ENCODE results near the gene OFD1.

The OFD1 gene, protein sequence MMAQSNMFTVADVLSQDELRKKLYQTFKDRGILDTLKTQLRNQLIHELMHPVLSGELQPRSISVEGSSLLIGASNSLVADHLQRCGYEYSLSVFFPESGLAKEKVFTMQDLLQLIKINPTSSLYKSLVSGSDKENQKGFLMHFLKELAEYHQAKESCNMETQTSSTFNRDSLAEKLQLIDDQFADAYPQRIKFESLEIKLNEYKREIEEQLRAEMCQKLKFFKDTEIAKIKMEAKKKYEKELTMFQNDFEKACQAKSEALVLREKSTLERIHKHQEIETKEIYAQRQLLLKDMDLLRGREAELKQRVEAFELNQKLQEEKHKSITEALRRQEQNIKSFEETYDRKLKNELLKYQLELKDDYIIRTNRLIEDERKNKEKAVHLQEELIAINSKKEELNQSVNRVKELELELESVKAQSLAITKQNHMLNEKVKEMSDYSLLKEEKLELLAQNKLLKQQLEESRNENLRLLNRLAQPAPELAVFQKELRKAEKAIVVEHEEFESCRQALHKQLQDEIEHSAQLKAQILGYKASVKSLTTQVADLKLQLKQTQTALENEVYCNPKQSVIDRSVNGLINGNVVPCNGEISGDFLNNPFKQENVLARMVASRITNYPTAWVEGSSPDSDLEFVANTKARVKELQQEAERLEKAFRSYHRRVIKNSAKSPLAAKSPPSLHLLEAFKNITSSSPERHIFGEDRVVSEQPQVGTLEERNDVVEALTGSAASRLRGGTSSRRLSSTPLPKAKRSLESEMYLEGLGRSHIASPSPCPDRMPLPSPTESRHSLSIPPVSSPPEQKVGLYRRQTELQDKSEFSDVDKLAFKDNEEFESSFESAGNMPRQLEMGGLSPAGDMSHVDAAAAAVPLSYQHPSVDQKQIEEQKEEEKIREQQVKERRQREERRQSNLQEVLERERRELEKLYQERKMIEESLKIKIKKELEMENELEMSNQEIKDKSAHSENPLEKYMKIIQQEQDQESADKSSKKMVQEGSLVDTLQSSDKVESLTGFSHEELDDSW

DNA sequence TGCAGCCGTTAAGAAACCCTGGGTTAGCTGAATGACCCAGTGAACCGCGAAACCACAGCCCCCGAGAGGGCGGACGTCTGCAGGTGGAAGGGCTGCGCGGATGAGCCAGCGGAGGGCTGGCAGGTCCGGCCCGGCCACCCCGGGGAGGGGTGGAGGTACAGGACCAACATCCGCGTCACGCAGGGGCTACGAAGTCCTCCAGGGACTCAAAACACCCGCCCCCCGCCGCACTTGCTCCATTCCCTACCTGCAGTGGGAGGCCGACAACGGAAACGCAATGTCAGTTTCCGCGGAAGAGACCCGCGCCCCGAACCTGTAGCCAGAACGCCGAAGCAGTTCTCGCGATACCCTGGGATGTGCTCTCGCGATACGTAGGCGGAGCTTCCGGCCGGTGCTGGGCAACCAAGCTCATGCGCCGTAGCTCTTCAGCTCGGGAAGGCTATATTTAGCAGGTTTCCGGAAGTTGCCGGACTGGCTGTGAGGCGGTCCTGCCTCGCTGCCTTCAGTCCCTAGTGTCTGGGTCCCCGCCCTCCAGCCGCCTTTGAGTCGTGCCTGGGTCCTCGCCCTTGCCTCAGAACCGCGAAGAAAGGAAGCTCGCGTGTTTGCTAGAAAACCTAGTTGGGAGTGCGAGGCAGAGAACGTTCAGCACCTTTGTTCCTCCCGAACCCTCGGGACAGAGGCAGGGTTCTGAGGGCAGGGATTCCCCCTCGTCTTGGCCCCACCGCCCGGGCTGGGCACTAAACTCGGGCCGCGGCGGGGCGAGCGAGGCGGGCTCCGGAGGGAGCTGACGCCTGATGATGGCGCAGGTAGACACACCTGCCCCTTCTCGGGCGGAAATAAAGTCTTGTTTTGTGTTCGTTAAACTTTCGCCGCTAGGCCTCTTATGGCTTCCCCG is at the start of gene OFD1, which contains the start of gene TRAPPC2:
Gene OFD1 (plus strand): TSS at position 471 of the 895 bp plus-strand sequence. CDS start 324 bp downstream, at position 795.
Gene TRAPPC2 (minus strand): TSS at position 343 of the 895 bp plus-strand sequence. CDS start 14,657 bp downstream, outside the sequence.
- peak; percentile 75 for DNase-seq (ENCODE audit: low read depth)

DNA sequence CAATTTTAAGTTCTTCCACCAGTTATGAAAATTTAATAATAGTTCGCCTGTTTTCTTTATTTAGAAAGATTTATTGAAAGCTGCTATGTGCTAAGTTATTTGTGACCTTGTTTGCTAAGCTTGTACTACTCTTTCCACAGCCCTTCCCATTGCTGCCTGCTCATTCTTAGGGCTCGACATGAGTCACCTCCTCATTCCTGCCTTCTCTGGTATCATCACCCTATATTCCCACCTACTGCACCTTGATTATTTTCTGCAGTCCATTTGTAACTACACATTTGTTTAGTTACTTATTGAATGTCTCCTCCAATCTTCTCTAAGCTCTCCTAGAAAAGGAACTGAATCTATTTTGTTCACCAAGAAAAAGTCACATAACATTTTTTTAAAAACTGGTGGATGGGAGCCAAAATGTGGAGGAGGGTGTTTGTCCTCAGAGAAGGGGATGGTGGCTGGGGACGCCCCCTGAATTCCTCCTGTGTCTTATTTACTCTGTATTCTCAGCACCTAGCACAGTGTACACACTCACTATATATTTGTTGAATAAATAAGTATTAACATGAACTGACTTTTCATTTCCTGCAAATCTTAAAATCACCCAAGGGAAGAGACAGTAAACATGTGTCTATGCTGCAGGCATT is 49.3 kb upstream of the OFD1 start:
- DNase-seq (ENCODE audit: low read depth), result no peak

DNA sequence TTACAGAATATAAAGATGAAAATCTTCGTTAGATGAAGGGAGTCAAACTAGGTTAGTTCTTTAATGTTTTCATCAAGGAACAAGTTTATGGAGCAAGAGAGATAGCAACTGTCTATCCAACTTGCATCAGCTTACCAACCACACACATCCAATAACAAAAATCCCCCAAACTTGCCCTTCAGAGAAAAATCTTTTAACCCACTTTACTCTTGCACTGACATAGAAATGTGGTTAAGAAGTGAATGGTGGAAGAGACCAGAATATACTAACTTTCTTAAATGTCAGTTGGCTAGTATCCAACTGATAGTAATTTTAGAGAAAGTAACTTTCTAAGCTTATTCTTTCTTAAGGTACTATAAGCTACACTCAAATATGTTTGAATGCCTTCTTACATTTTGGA is 47.3 kb upstream of the OFD1 start:
- no peak for DNase-seq (ENCODE audit: low read depth)

DNA sequence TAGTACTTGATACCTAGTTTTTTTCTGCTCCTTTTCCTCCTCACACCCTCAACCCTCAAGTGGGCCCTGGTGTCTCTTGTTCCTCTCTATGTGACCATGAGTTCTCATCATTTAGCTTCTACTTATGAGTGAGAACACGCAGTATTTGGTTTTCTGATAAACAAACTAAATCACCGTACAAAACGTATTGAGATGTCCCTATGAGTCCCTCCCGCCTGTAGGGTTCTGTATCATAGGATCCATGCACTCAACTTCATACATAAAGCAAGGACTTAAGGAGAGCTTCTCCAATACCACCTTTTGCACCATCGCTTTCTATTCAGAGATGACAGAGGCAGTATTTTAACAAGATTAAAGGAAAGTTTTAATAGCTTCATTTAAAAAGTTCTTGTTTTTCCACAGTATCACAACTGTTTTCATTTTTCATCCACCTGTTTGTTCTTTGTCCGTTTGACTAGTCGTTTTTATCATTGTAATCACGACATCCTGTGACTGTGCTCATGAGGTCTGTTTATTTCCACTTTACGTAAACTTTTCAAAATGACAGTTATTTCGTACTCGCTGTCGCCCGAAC is 46.1 kb upstream of the OFD1 start:
- DNase-seq (ENCODE audit: low read depth), result no peak

DNA sequence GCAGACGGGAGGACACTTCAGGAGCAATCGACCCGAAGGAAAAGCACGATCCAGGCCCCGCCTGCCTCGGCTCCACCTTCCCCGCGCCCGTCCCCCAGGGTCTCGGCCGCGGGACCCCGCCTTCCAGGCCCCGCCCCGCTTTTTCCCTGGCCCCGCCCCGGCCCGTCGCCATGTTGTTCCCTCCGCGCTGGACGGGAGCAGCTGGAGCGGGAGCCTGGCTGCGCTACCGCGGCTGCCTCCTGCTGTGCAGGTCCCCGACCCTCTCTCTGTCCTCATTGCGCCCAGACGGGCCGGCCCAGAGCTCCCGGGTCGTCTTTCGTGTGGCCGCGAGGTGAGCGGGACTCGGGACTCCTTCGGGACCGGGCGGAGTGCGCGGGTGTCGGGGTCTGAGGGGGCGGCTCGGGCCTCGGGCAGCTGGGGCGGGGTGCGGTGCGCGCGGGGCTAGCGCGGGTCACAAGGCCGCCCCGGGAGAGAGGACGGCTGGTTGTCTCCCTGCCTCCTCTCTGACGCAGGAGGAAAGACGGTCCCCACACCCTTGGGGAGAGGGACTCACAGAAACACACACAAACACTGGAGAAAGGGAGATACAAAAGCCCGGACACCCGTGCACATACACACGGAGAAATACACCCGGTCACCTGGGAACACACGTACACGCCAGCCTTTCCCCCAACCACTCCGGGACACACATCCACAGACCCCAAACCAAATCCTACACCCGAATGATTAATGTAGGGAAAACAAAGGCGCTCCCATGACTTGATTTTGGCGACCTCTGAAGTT is 45.4 kb upstream of the OFD1 start, which contains the start of gene RAB9A:
Gene RAB9A (plus strand): TSS at position 171 of the 783 bp plus-strand sequence. CDS start 19,619 bp downstream, outside the sequence.
- DNase-seq (ENCODE audit: low read depth), result peak; percentile 71

DNA sequence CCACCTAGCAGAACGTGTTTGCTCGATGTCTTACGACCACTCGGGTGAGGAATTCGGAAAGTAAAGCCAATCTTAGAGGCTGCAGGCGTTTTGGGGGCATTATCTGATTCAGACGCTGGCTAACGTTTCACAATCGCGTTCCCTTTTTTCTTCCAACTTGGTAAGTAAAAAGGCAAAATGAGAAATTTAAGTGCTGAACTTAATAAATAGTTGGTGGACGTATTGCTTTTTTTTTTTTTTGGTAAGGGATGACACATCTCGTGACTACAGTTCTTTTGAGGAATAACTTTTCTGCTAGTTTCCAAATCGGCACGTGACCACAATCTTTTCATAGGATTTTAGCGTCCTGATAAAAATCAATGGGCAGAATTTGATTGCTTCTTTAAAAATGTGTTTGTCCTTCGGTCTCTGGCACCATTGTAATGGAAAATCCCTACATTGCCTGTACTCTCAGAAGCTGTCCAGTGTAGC is 44.8 kb upstream of the OFD1 start:
- DNase-seq (ENCODE audit: low read depth), result no peak

DNA sequence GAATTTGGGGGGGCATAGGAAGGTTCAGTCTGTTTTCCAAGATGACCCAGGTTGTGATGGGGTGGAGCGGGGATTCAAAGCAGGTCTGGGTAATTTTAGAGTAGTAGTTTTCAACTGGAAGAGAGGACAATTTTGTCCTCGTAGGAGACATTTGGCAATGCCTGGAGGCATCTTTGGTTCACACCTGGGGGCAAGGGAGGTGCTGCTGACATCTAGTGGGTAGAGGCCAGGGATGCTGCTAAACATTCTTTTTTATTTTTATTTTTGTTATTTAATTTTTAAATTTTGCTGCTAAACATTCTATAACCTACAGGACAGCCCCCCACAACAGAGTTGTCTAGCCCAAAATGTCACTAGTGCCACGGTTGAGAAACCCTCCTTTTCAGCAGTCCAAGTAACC is 43.7 kb upstream of the OFD1 start:
- no peak for DNase-seq (ENCODE audit: low read depth)

DNA sequence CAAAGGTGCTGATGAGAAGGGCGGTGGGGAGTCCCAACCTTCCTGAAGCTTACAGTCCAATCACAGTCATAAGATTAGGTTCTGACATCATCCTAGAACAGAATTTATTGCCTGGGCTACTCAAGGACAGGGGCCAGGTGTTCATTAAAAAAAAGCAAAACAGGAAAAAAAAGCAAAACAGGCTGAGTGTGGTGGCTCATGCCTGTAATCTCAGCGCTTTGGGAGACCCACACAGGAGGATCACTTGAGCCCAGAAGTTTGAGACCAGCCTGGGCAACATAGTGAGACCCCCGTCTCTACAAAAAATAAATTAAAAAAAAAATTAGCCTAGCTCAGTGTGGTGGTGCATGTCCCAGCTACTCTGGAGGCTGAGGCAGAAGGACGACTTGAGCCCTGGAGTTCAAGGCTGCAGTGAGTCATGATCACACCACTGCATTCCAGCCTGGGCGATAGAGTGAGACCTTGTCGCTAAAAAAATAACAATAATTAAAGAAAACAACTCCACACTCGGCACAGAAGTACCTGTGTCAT is 42.6 kb upstream of the OFD1 start:
- DNase-seq (ENCODE audit: low read depth), result no peak

DNA sequence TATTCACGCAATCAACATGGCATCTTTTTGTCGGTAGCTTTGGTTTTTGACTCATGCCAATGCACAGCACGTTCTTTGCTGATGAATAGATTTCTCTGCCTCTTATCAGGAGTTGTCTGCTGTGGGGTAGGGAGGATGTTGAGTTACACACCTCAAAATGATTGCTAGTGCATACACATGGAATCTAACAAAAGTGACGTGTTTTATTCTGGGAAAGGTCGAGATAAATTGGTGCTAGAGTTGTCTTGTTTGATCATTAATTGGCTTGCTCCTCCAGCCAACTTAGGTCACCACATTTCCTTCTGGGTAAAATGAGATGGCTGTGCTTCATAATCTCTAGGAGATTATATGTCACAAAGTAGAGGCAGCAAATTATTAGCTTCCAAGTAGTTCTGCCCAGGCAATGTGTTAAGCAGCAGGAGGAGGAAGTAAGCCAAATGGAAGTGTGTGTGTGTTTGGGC is 41.7 kb upstream of the OFD1 start:
- no peak for DNase-seq (ENCODE audit: low read depth)

DNA sequence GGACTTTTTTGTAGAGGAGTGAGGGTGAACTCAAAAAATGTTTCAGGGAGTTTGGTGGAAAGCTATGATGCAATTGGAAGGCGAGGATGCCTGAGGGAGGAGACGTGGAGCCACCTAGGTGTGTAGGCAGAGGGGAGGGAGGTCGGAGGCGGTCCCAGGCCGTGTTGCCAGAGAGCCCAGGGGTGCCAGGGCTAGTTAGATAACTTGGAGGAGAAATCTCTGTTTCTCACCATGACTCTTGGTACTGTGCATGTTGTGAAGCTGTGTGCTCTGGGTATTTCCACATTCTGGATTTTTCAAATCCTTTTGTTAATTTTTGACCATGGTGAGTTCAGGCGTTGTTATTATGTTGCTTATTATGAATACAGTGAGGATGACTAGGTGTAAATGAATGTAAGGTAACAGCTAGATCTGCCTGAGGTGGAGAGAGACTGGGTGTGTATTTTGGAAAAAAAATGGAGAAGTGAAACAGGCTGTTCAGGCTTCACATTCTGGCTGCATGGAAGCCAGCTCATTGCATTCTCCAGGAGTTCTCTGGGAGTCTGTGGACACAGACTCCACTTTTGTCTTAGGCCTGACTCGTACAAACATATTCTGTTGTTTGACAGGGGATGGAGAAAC is 41.1 kb upstream of the OFD1 start:
- DNase-seq (ENCODE audit: low read depth), result no peak

DNA sequence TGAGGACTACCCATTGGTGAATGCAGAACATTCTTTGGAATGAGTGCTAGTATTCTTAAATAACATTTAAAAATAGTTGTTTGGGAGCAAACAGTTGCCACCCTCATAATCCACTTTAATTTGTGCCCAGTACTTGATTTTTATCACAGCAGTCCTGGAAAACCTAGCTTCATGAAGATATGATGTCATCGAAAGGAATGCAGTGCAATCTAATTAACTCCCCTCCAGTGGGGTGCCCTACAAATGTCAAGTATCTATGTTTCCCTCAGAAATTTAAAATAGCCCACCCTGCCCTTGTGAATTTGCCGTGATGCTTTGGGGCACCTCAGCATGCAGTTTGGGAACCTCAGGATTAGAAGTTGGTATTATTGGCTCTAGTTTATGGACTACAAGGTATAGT is 40.2 kb upstream of the OFD1 start:
- no peak for DNase-seq (ENCODE audit: low read depth)

DNA sequence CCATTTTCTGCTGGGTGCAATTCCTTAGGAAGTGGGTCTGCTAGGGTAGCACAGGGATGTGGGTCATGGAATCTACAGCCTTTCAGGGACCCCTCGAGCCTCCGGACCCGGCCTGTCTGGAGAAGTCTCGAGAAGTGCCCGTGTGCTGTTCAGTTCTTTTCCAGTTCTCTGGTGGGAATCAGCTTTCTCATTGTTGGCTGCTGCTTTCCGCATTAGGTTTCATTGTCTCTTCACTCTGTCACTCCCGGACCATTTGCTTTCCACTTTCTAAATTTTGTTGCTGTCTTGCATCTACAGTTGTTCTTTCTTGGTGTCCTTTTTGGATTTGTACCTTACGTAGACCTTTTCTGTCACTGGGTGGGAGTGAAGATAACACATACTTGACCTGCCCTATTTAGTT is 39.6 kb upstream of the OFD1 start:
- no peak for DNase-seq (ENCODE audit: low read depth)

DNA sequence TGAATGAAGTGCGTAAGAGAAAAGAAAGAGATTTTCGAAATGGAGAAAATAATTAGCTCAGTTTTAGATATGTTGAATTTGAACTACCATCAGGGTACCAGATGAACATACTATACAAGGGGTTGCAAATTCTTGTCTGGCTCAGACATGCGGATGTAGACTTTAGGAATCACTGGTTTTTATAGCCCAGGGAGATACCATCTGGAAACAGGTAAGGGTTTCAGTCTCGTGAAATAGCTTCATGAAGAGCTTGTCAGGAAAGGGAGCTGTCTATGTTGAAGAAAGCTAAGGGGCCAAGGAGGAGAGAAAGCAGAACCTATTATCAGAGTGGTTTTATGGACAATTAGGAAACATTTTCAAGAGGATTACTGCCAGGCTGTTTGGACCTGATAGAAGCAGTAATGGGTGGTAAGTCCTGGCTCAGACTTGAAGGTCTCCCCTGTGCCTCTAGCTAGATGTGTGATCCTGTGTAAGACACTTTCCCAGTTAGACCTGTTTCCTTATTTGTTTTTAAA is 38.9 kb upstream of the OFD1 start:
- no peak for DNase-seq (ENCODE audit: low read depth)

DNA sequence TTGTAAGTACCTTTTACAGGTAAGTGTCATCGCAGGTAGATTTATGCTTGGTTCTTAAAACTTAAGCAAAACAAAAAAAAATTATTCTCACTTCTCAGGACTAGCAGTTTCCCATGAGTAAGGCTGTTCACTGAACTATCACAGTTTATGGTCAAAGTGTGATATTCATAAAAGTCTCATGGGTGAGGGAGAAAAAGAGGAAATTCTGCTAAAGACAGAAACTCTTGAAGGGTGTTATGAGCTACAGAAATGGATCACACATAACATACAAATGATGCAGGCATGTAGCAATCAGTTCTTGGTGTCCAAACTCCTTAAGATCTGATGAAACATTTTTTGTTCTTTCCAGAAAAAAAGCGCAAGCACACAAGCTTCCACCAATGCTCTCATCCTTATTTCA is 37.1 kb upstream of the OFD1 start:
- DNase-seq (ENCODE audit: low read depth), result no peak

DNA sequence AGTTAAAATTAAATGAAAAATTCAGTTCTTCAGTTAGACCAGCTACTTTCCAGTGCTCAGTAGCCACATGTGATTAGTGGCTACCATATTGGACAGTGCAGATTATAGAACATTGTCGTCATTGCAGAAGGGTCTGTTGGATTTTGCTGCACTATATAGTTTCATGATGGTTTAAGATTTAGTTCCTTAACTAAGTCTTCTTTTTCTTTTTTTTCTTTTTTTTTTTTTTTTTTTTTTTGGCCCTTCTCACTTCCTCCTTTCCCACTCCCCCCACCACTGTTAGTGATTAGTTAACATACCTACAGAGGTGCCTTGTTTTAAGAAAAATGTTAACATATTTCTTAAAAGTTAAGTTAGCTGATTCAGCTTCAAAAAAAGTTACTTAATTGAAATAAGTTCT is 36.6 kb upstream of the OFD1 start:
- no peak for DNase-seq (ENCODE audit: low read depth)

DNA sequence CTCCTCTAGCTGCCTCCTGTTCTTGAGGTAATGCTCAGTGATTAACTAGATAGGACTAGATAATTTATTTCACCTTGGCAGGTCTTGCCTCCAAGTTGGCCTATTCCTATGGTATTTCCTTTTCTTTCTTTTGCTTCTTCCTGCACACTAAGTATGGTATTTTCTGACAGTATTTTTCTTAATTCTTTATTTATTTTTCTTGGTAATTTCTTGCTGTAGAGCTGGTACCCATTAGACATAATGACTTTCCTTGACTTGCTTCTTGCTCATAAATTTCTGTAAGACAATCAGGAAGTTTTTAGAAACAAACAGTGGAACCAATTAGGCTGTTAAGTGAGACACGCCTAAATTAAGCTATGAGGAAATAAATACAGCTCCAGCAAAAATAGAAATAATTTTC is 36.1 kb upstream of the OFD1 start:
- no peak for DNase-seq (ENCODE audit: low read depth)

DNA sequence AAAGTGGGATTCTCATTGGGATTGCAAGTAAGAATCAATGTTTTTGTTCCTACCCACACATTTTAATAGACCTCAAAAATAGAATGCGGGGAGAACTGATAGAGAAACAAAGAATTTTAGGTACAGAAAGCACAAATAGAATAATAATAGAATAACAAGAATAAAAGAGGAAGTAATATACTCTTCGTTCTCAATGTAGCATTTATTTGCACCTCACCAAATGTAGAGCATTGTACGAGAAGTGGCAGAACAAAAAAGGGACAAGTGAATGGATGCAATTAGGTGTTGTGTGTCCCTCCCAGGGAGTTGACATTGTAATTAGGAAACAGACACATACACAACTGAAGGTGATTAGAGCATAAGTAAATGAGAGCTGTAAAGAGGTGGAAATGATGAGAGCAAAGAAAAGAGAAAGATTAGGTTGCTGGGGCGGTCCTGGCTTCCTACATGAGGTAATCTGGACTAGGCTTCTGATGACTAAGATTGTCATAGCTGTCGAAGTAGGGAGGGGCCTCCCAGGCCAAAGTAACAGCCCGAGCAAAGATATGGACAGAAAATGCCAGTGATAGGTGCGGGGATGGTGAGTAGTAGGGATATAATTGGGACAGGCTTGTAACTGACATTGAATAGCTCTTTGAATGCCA is 35.2 kb upstream of the OFD1 start:
- DNase-seq (ENCODE audit: low read depth), result no peak

DNA sequence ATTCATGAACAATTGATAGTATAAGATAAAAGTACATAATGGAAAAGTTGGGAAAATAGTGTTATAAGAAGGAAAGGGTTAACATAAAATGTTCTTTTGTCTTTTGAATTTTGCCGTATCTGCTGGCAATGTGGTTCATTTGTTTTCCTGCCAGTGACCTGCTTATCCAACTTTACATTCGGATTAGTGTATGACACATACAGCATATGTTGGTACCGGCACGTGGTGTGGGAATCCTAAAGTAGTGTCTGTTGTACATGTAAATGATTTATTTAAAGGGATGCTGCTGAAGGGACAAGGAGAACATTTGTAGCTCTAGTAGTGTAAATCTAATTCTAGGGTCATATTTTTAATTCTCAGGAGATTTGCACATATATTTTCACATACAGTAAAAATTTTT is 34.2 kb upstream of the OFD1 start:
- no peak for DNase-seq (ENCODE audit: low read depth)

Measured in activated T-cell treated with anti-CD3 and anti-CD28 coated beads for 1 hour (primary cell).